Activated CD8-positive, alpha-beta memory T cell treated with anti-CD3 and anti-CD28 coated beads for 4 hours (primary cell): Measurements from ENCODE around the gene COA3.

Experiments used
- DNase-seq, 2 donors: peaks; one replicate each; pipeline ENCODE4 v3.0.0-alpha.2; 2020; ENCODE audit warnings: low read depth in 2 of 2

The COA3 gene, protein sequence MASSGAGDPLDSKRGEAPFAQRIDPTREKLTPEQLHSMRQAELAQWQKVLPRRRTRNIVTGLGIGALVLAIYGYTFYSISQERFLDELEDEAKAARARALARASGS

DNA sequence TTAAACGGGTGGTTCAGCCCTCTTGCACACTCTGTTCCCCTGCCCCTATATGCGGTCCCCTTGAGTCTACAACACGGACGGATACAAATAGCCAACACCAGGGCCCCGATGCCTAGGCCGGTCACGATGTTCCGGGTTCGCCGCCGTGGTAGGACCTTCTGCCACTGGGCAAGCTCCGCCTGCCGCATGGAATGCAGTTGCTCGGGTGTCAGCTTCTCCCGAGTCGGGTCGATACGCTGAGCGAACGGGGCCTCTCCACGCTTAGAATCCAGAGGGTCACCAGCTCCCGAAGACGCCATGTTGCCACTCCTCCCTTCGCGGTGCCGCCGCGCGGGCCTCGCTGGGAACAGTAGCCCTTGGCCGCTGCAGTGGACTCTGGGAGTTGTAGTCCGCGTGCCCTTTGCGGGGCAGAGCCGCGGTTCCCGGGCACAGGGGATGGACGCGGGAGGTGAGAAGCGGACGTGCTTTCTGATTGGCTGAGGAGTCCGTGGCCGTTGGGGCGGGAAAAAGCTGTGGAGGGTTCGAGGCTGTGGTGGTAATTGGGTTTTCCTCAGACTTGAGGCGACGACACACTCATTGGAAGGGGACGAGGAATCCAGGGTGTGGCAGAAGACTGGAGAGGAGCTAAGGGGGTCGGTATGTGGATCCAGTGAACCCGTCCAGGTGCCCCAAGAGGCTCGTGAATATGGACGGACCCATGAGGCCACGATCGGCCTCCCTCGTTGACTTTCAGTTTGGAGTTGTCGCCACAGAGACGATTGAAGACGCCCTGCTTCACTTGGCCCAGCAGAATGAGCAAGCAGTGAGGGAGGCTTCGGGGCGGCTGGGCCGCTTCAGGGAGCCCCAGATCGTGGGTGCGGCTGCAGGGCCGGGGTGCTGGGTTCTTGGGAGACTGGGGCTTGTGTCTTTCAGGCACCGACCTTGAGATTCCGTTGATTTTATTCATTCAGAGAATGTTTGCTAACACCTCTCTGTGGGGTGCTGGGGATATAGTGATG, at the start of gene COA3, which contains the start of gene CNTD1:
COA3 (minus strand) TSS at position 322 of the 998 bp plus-strand sequence; CDS start at position 299, 23 bp downstream.
CNTD1 (plus strand) TSS at position 479 of the 998 bp plus-strand sequence; CDS start at position 686, 207 bp downstream.
- DNase-seq = peak; percentile 54 to 58

DNA sequence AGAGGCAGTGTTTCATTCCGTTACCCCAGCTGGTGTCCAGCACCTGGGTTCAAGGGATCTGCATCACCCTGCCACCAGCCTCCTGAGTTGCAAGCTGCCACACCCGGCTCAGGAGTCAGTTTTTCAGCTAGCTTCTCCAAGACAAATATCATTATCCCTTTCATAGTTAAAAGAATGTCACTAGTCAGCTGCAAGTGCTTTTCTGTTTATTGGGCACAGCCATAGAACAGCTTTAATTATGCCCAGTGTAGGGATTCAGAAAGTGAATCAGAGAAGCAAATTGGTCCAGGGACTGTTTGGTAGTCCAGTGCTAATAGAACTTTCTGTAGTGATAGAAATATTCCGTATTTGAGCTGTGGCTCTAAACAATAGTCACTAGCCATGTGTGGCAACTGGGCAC, 49.6 kb upstream of the COA3 start:
- DNase-seq = no peak

DNA sequence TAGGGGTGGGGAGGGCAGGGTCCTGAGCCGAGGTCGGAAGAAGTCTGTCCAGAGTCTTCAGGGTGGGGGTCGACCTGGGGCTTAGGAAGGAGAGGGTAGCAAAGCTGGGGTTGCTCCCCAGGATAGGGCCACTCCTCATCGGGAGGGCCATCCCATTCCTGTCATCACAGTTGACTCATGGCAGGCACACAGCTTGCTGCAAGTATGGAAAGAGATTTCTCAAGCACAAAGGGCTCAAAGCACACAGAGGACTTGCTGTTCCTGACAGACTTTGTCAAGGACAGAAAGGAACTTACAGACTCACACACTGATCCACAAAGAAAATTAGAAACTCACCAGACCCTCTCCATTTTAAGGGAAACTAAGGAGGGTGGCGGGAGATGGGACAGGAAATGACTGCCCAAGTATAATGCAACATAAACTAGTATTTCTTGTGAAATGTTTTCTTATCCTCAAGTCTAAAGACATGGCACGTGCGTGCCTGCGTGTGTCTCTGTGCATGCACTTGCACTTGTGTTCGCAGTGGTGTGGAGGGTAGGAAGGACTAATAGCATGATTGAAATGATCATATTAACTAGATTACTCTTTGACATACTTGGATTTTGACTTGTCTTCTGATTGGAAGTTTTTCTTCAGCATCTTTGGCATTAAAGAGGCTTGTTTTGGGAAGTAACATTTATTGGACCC, 48.2 kb upstream of the COA3 start:
- no peak for DNase-seq

DNA sequence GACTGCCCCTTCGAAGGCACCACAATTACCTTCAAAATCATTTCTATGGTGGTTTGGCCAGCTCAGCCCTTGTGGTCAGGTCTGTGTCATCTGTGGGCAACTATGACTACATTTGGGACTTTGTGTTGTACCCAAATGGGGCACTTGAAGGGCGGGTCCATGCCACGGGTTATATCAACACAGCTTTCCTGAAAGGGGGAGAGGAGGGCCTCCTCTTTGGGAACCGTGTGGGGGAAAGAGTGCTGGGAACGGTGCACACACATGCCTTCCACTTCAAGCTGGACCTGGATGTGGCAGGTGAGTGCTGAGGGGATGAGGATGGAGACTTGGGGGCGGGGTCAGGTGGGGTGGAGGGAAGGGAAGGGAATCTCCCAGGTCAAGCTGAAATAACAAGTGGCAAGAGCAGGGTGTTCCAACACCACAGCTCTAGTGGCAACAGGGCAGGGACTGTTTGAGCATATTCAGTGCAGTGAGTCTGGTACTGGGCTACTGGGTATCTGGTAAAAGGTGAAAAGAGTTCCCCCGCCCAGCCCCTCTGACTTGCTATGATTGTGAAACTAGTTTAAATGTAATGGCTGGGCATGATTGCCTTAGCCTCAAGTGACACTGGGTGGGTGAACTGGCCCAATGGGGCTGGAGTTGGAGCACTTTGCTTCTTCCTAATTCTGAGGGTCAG, 47.6 kb upstream of the COA3 start:
- DNase-seq = no peak

DNA sequence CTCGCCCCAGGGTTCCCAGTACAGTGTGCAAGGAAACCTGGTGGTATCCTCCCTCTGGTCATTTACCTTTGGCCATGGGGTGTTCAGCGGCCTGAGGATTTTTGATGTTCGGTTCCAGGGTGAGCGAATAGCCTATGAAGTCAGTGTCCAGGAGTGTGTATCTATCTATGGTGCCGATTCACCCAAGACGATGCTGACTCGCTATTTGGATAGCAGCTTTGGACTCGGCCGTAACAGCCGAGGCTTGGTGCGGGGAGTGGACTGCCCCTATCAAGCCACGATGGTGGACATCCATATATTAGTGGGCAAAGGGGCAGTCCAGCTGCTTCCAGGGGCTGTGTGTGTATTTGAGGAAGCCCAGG, 47.0 kb upstream of the COA3 start:
- DNase-seq = no peak

DNA sequence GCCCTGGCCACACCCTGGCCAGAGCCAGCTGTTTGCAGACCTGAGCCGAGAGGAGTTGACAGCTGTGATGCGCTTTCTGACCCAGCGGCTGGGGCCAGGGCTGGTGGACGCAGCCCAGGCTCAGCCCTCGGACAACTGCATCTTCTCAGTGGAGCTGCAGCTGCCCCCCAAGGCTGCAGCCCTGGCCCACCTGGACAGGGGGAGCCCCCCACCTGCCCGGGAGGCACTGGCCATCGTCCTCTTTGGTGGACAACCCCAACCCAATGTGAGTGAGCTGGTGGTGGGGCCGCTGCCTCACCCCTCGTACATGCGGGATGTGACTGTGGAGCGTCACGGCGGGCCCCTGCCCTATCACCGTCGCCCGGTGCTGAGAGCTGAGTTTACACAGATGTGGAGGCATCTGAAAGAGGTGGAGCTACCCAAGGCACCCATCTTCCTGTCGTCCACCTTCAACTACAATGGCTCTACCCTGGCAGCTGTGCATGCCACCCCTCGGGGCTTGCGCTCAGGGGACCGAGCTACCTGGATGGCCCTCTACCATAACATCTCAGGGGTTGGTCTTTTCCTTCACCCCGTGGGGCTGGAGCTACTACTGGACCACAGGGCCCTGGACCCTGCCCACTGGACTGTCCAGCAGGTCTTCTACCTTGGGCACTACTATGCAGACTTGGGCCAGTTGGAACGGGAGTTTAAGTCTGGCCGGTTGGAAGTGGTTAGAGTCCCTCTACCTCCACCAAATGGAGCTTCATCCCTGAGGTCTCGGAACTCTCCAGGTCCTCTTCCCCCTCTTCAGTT, 46.5 kb upstream of the COA3 start:
- no peak for DNase-seq

DNA sequence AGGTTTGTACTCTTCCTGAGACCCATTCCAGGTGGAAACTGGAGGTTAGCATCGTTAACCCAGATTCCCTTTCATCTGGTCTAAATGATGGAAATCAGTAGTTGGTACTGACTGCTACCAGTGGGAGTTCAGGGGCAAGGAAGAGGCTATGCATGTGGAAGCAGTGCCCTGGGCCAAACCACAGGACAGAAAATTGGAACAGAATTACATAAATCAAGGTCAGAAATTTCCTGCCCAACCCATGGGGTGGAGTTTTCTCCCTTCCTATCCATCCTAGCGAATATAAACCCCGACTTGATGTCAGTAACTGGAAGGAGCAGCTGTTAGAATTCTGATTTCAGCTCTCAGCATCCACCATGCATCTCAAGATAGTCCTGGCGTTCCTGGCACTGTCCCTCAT, 45.8 kb upstream of the COA3 start, which contains the start of gene AOC2:
AOC2 (plus strand) TSS at position 310 of the 400 bp plus-strand sequence; CDS start at position 357, 47 bp downstream.
- no peak for DNase-seq

DNA sequence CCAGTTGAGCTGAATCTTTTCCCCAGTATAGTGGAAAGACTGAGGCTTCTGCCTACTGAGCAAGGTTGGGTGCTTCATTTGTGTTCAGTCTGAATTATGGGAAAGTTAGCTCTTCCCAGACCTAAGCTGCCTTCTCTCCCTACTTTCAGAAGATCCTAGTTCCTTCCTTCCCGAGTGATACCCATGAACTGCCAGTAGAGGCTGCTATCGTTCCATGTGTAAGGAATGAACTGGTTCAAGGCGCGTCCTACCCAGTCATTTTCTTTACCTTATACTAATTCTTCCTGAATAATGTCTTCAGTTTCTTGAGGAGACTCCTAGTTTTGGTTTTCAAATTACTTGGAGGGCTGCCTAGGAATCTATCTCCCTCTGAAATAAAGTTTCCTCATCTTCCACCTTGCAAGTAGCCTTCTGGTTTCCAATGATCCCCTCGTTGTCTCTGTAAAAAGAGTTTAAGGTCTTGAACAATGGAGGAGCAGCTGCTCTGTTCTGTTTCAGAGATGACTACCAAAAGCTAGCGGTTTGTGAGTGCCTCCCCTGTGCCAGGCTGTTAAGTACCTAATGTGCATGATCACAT, 44.9 kb upstream of the COA3 start:
- no peak for DNase-seq

DNA sequence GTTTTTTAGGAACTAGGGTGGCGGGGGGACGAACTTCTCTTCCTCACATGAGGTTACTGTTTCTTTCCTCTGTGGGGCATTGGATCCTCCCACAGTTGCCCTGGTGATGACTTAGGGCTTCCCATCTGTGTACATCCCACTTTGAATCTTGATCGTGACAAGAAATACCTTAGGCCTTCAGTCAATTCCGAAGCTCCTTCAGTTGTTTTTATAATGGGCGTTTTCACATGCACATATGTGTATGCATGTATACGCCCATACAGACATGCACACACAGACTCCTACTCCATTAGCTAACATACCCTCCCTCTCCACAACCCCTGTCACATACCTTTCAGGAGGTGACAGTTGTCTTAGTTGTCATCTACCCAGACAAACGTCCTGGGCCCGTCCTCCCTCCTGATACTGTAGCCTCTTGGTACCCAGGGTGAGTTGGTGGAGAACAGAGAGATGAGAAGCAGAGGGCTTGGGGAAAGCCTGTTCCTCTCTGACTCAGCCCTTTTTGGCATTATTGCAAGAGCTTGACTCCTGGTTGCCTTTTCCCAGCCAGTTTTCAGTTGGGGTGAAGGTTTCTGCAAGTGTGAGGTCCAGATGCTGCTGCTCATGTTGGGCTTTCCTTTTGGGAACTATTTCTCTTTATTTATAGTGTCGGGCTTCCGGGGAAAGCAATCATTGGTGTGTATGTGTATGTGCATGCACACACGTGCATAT, 43.6 kb upstream of the COA3 start:
- no peak for DNase-seq

DNA sequence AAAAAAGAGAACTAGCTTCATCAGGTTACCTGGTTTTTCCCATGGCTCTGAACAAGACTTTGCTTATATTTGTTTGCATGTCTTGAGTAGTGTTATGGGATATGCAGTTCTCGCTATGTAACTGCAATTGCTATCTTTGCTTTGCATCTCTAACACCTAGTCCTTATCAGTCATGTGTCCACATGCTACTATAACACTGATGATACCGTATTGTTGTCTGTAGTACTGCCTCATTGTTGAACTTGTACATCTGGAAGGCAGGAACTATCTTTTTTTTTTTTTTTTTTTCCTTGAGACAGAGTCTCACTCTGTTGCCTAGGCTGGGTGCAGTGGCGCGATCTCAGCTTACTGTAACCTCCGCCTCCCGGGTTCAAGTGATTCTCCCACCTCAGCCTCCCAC, 37.2 kb upstream of the COA3 start:
- no peak for DNase-seq

DNA sequence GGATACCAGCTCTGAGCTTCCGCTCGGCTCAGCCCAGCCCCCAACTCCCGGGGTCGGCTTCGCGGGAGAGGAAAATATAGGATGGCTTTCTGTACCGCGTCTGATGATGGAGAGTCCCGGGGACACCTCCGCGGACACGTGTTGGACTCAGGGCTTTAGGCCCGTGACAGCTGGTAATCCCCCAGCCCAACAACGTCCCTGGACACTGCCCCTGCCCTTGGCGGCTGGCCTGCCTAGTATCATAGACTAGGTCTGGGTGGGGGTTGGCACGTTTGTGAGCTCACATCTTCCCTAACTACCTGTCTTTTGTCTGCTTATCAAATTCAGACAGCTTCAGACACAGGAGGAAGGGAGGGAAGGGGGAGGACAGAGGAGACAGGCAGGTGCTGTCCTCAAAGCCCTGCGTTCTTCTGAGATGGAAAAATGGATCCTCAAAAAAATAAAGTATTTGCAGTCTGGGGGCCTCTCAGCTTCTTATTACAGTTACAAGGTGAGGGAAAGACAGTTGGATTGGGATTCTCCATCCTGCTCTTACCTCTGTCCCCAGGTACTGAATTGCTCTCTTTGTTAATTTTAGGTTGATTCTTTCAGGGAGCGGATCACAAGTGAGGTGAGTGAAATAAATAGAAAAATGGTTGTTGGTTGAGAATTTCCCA, 35.4 kb upstream of the COA3 start:
- no peak for DNase-seq

DNA sequence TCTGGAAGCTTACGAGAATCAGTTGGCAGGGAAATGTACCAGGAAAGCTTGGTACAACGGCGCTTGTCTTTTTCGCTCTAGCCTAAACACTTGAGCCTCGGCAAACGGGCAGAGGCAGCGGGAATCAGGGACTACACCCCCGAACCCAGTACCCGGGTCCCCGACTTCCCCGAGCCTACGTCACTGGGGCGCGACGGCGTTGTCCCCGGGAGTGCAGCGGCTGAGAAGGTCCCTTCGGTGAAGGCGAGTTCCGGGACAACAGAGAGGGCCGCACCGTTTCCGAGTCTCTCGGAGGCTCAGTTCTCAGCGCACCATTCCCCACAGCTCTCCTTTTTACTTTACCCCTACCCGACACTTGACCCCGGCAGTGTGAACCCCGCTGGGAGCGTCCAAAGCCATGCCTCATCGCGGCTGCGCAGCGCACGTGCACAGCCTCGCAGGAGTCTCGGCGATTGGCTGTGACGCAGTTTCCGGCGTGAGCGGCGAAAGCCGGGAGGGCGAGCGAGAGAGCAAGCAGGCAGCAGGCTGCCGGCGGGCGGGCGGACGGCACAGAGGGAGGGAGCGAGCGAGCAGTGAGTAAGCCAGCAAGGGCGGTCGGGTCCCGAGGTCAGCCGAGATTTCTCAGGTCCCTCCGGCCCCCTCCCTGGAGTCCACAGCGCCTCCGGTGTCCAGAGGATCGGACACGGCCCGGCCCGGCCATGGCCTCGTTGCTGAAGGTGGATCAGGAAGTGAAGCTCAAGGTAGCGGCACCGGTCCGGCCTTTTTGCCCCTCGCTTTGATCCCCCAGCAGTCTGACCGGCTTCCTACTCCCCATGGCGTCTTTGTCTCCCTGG, 34.6 kb upstream of the COA3 start, which contains the start of gene PSME3:
PSME3 (plus strand) TSS at position 464 of the 833 bp plus-strand sequence; CDS start at position 699, 235 bp downstream.
- peak; percentile 81 to 82 for DNase-seq

DNA sequence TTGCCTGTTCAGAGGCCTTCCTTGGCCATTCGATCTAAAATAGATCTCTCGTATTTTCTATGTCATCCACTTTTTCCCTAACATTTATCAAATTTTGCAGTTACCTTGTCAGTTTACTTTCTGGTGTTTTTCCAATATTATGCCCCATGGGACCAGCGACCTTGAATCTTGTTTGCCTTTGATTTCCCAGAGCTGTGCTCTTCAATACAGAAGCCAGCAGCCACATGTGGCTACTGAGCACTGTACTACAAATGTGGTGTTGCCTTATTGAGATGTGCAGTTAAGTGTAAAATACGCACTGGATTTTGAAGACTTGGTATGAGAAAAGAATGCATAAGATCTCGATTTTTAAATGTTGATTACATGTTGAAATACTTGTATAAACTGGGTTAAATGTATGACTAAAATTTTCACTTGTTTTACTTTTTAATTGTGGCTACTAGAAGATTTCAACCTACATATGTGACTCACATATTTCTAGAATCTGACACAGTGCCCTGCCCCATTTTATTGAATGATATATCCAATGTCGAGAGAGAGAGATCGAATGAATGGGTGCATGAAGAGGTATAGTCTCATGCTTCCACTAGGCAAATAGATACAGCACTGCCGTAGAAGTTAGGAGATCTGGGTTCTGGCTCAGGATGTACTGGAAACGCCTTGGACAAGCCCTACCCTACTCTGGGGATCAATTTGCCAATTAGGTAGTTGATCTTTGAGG, 33.9 kb upstream of the COA3 start:
- DNase-seq = no peak

DNA sequence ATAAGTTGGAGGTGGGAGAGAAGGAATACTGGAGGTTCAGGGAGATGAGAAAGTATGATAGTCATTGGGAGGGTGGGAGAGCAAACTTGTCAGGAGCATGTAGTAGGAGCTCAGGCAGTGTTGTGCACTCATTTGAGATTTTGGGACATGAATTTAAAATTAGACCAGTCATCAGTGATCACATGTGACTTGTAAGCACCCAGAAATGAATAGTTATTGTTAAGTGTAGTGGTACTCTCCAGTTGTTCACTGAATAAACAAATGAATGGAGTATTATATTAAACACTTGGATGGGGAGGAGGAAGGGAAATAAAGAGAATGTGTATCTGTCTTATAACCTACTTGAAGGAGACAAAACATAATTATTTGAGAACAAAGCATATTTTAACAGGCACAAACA, 32.5 kb upstream of the COA3 start:
- no peak for DNase-seq

DNA sequence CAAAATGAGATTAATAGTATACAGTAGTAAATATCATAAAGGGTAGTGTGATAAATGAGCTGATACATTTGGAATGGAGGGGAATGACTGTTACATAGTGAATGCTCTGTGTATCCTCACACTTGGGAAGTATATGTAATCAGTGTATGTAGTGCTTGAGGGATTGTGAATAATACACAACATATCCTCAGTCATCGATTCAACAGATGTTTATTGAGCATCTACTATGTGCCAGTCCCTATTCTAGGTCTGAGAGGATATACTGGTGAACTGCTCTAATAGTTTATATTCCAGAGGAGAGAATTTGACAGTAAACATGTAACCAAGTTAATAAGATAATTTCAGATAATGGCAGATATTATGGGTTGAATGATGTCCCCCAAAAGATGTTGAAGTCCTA, 29.0 kb upstream of the COA3 start:
- DNase-seq = no peak

DNA sequence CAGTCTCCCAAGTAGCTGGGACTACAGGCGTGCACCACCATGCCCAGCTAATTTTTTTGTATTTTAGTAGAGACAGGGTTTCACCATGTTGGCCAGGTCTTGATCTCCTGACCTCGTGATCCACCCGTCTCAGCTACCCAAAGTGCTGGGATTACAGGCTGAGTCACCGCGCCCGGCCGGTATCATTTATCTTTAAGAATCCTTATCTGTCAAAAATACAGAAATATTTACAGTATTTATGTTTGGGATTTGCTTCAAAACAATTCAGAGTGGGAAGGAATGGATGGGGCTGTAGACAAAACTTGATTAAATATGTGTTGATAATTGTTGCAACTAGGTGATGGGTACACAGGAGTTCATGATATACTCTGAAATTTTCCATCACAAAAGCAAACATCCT, 22.7 kb upstream of the COA3 start:
- DNase-seq = no peak

DNA sequence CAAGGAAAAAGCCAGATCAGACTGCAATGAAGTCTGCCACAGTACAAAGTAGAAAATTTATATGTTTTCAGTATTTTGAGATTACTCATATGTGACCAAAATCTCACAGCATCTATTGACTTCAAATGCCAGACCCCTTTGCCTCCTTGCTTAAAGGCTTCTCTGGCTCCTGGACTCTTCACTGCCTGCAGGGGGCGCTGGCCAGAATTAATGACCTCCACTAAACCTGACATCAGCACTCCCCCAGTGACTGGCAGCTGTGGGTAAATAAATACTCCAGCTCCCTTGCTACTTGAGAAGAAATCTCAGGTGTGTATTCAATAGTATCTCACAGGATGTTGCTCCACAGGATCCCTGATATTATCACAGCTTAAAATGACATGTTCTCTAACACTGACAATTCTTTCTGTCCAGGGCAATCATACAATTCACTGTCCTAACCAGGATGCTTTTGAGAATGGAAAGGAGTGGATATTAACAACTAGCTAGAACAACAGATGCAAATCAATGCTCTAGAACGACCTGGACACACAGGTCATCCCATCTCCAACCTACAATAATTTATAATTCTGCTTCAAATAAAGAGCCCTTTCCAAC, 21.5 kb upstream of the COA3 start:
- peak; percentile 25 to 27 for DNase-seq
